ENCODE results near the gene DENND2A.
A peak's percentile ranks its signal among the peaks of the same experiment; 100 is the strongest.

Gene DENND2A

DNA sequence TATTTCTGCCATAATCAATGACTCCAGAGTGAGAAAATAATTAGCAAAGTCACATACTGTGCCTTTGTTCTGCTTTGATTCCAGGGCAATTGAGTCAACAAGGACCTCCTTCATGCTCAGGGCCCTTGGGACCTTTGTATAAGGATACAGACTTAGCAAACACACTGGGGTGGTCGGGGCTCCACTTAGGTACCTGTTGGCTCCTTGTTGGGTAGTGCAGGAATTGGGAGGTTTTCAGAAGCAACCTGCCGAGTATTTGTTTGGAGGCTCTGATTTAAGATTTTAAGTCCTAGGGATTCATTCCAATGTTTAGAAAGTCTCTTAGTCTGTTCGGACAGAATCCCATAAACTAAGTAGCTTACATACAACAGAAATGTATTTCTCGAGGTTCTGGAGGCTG lies 35.1 kb upstream of the DENND2A start:
- POLR2A ChIA-PET: interaction anchor here (1.0 kb wide), 1 partner anchor 22 kb away, joined by 4 read pairs; no protein-coding TSS in a partner anchor
- DNase-seq (ENCODE audit: low read depth, low spot score): no peak
- CTCF ChIA-PET: interaction anchor here (1.0 to 4.8 kb wide), 20 partner anchors 10 to 1108 kb away, joined by 3 to 39 read pairs (median 4); partner anchors contain the start of gene MRPS33
- H3K4me3 ChIP-seq (ENCODE audit: low read depth, low read length): no peak overlapping the region
- TF ChIP-seq CTCF (IDR thresholded peaks at IDR 0.05; ENCODE audit: insufficient read depth, low read length, missing control alignments): no peak

- TF ChIP-seq CTCF (IDR thresholded peaks at IDR 0.05; ENCODE audit: insufficient read depth, low read length, missing control alignments): peak; percentile 48
- ChIA-PET CTCF (interaction anchor here (1.0 to 4.8 kb wide), 20 partner anchors 10 to 1109 kb away, joined by 3 to 39 read pairs (median 4); partner anchors contain the start of gene MRPS33), POLR2A (interaction anchor here (1.0 kb wide), 1 partner anchor 23 kb away, joined by 4 read pairs; no protein-coding TSS in a partner anchor)
- DNase-seq (ENCODE audit: low read depth, low spot score): no peak
- no peak overlapping the region for H3K4me3 ChIP-seq (ENCODE audit: low read depth, low read length)
These were observed 34.5 kb upstream of the DENND2A start for GRCh38 chr7:140674899-140675701.

GRCh38 chr7:140674356-140674800 lies 33.8 kb upstream of the DENND2A start:
- no peak for DNase-seq (ENCODE audit: low read depth, low spot score)
- ChIA-PET CTCF (interaction anchor here (1.1 to 4.8 kb wide), 14 partner anchors 7 to 861 kb away, joined by 3 to 39 read pairs (median 6); partner anchors contain the start of gene MRPS33), POLR2A (no interaction called here)
- H3K4me3 ChIP-seq (ENCODE audit: low read depth, low read length): no peak overlapping the region; the same call in 1 of the 2 replicates
- TF ChIP-seq CTCF (IDR thresholded peaks at IDR 0.05; ENCODE audit: insufficient read depth, low read length, missing control alignments): no peak

- peak overlapping the region; percentile 71 for H3K4me3 ChIP-seq (ENCODE audit: low read depth, low read length)
- TF ChIP-seq CTCF (IDR thresholded peaks at IDR 0.05; ENCODE audit: insufficient read depth, low read length, missing control alignments): no peak
- DNase-seq (ENCODE audit: low read depth, low spot score): no peak
- POLR2A ChIA-PET: no interaction called here
- CTCF ChIA-PET: interaction anchor here (1.1 to 4.8 kb wide), 10 partner anchors 8 to 860 kb away, joined by 3 to 39 read pairs (median 8); partner anchors contain the start of gene MRPS33
These were observed 33.2 kb upstream of the DENND2A start for GRCh38 chr7:140673774-140674155.

GRCh38 chr7:140673063-140673773 lies 32.6 kb upstream of the DENND2A start:
- ChIA-PET CTCF (interaction anchor here (1.2 to 4.8 kb wide), 6 partner anchors 9 to 340 kb away, joined by 3 to 39 read pairs (median 8); partner anchors contain the start of gene MRPS33), POLR2A (no interaction called here)
- H3K4me3 ChIP-seq (ENCODE audit: low read depth, low read length): peak overlapping the region; percentile 71
- DNase-seq (ENCODE audit: low read depth, low spot score): no peak
- TF ChIP-seq CTCF (IDR thresholded peaks at IDR 0.05; ENCODE audit: insufficient read depth, low read length, missing control alignments): no peak

Measured in AG04449 (cell line).